Endothelial cell of umbilical vein (primary cell): ENCODE measurements around the gene SMARCA4. TPM values are rescaled to one million over a fixed set of nuclear protein-coding genes. Genes with fewer than 3 reads are reported as not detected.
A peak's percentile ranks its signal among the peaks of the same experiment; 100 is the strongest.

Source experiments
- BruUV-seq: library from RNA; stranded (reverse); fragments of 400-500 nt; replicated peaks from 2 replicates; lab custom pipeline; 2021; lab: Mats Ljungman, UMichigan
- CTCF ChIA-PET: fragments of 300-600, 350-600 bp; sonication (Branson Sonifier 250); formaldehyde crosslinking; loops from one replicate; lab custom pipeline; 2021; ENCODE audit warnings: antibody characterized with exemption, inconsistent platforms; lab: Charles Lee
- POLR2A ChIA-PET: fragments of 300-600, 350-600 bp; sonication (Branson Sonifier 250); formaldehyde crosslinking; loops from one replicate; lab custom pipeline; 2021; ENCODE audit warnings: antibody characterized with exemption, inconsistent platforms; lab: Charles Lee
- DNase-seq: peaks from one replicate; pipeline ENCODE4 v3.0.0-alpha.2; 2011; ENCODE audit warnings: low read depth, low spot score
- FAIRE-seq: peaks from 2 replicates; lab custom pipeline; 2011; peaks lifted over from hg19 to GRCh38; lab: Jason Lieb, UNC
- H2AFZ ChIP-seq: 2 replicates; pipeline ENCODE4 v1.6.0; 2012; ENCODE audit warnings: low read depth, low read length, control low read depth, inconsistent platforms
- H3K27ac ChIP-seq: 2 replicates; pipeline ENCODE4 v1.5.1; 2011; ENCODE audit warnings: low read depth, mild to moderate bottlenecking, control low read depth, low read length, moderate library complexity; ENCODE audit not compliant: insufficient read depth
- H3K27me3 ChIP-seq, 2 experiments: 2 replicates each; pipeline versions ENCODE4 v1.6.0 to v1.6.1; 2011; ENCODE audit warnings: low read length in 2 of 2, mixed read lengths in 1 of 2; ENCODE audit not compliant: control insufficient read depth in 2 of 2, insufficient read depth in 2 of 2
- H3K36me3 ChIP-seq, 2 experiments: 2 replicates in 1 of 2; 3 replicates in 1 of 2; pipeline ENCODE4 v1.5.1; 2011; ENCODE audit warnings: low read length in 2 of 2, mild to moderate bottlenecking in 1 of 2, moderate library complexity in 1 of 2; ENCODE audit not compliant: control insufficient read depth in 2 of 2, insufficient read depth in 2 of 2; ENCODE audit errors: extremely low read depth in 1 of 2
- H3K4me1 ChIP-seq: 3 replicates; pipeline ENCODE4 v1.5.1; 2011; ENCODE audit warnings: mild to moderate bottlenecking, low read length; ENCODE audit not compliant: control insufficient read depth, insufficient read depth; ENCODE audit errors: extremely low read depth
- H3K4me2 ChIP-seq: 2 replicates; pipeline ENCODE4 v1.6.1; 2011; ENCODE audit warnings: low read length, control low read depth, mixed read lengths; ENCODE audit not compliant: insufficient read depth
- H3K4me3 ChIP-seq, 3 experiments: fragments of 200-600 bp in 1 of 3; sonication (generic), shearing (Covaris generic) in 1 of 3; replicated peaks in 1 of 3; 2 replicates each; pipeline ENCODE4 v1.5.1; 2011 to 2016; ENCODE audit warnings: control low read depth in 3 of 3, low read length in 3 of 3, mild to moderate bottlenecking in 2 of 3, inconsistent platforms in 1 of 3, low read depth in 1 of 3, moderate library complexity in 1 of 3; ENCODE audit not compliant: insufficient read depth in 1 of 3
- H3K79me2 ChIP-seq: 2 replicates; pipeline ENCODE4 v1.6.0; 2012; ENCODE audit warnings: low read length, inconsistent platforms; ENCODE audit not compliant: control insufficient read depth, insufficient read depth
- H3K9ac ChIP-seq: replicated peaks from 2 replicates; pipeline ENCODE3; 2011; ENCODE audit warnings: low read length, control low read depth; ENCODE audit not compliant: insufficient read depth; ENCODE audit errors: extremely low read depth
- H3K9me1 ChIP-seq: replicated peaks from 3 replicates; pipeline ENCODE4 v1.6.0; 2011; ENCODE audit warnings: mild to moderate bottlenecking, low read length; ENCODE audit not compliant: control insufficient read depth, insufficient read depth; ENCODE audit errors: extremely low read depth
- H3K9me3 ChIP-seq: replicated peaks from 2 replicates; pipeline ENCODE4 v1.5.1; 2012; ENCODE audit warnings: low read length, inconsistent platforms; ENCODE audit not compliant: control insufficient read depth, insufficient read depth
- H4K20me1 ChIP-seq: replicated peaks from 2 replicates; pipeline ENCODE3; 2011; ENCODE audit warnings: mild to moderate bottlenecking, low read length; ENCODE audit not compliant: control insufficient read depth, insufficient read depth; ENCODE audit errors: extremely low read depth
- EZH2 ChIP-seq: IDR thresholded peaks from 2 replicates; pipeline ENCODE4 v1.6.1; 2012; ENCODE audit warnings: borderline replicate concordance, low read depth, mild to moderate bottlenecking, moderate library complexity, low read length, inconsistent platforms; ENCODE audit not compliant: severe bottlenecking
- FOS ChIP-seq: IDR thresholded peaks from 2 replicates; pipeline ENCODE4 v1.6.1; 2011; ENCODE audit warnings: mild to moderate bottlenecking, low read length, moderate library complexity, borderline replicate concordance; ENCODE audit not compliant: insufficient read depth
- GATA2 ChIP-seq: IDR thresholded peaks from 2 replicates; pipeline ENCODE4 v1.7.0; 2011; ENCODE audit warnings: low read depth, mild to moderate bottlenecking, moderate library complexity, mixed read lengths, low read length; ENCODE audit not compliant: insufficient read length, insufficient read depth
- JUN ChIP-seq: IDR thresholded peaks from 2 replicates; pipeline ENCODE4 v1.6.1; 2011; ENCODE audit warnings: borderline replicate concordance, low read depth; ENCODE audit not compliant: insufficient read length, insufficient read depth
- MYC ChIP-seq: IDR thresholded peaks from one replicate; pipeline ENCODE4 v1.6.1; 2011; ENCODE audit warnings: mild to moderate bottlenecking, low read depth, low read length
- POLR2A ChIP-seq: IDR thresholded peaks from 2 replicates; pipeline ENCODE4 v1.6.1; 2012; ENCODE audit warnings: low read depth, mild to moderate bottlenecking, control low read depth, low read length
- POLR2AphosphoS5 ChIP-seq: IDR thresholded peaks from 2 replicates; pipeline ENCODE4 v1.6.1; 2012; ENCODE audit warnings: low read depth, mild to moderate bottlenecking, control low read depth, low read length, moderate library complexity; ENCODE audit not compliant: insufficient read depth
- dilution Hi-C: fragments of 300-500 bp; cut with MboI; formaldehyde crosslinking; loops from one replicate; pipeline ENCODE4 v1.15.0; 2019; ENCODE audit warnings: low sequenced_read_pairs; ENCODE audit not compliant: extremely low pct_ligation_motif_present
- intact Hi-C: fragments of 100-400 bp; cut with micrococcal nuclease; formaldehyde crosslinking; loops from one replicate; pipeline ENCODE4 v1.10.0; 2022
- polyA plus RNA-seq, 4 experiments: library from polyadenylated mRNA; depleted of rRNA in 3 of 4; stranded (reverse) in 3 of 4; unstranded in 1 of 4; fragments of >200 nt; gene quantifications; 2 replicates each; pipeline versions ENCODE4 v1.2.1 to v1.2.3, GENCODE V29; 2011 to 2012; ENCODE audit warnings: missing spikeins in 1 of 4
- total RNA-seq: library from RNA; stranded (reverse); gene quantifications from 2 replicates; pipeline ENCODE4 v1.2.3, GENCODE V29; 2021
- TF ChIP-seq, protein P1 (sequence below), 2 donors: IDR thresholded peaks; 1 replicate in 1 of 2; 2 replicates in 1 of 2; pipeline ENCODE4 v1.5.1; 2011; ENCODE audit warnings: low read length in 2 of 2, mild to moderate bottlenecking in 2 of 2, moderate library complexity in 2 of 2, control low read depth in 1 of 2, inconsistent platforms in 1 of 2, low read depth in 1 of 2; ENCODE audit not compliant: insufficient read depth in 1 of 2; ENCODE audit errors: extremely low read depth in 1 of 2

The SMARCA4 gene
- total and polyA plus RNA-seq, 2 donors (not counting 3 experiments of a cell fraction or from before 2014, with no cell fraction given), result 65.0 to 177 TPM

DNA sequence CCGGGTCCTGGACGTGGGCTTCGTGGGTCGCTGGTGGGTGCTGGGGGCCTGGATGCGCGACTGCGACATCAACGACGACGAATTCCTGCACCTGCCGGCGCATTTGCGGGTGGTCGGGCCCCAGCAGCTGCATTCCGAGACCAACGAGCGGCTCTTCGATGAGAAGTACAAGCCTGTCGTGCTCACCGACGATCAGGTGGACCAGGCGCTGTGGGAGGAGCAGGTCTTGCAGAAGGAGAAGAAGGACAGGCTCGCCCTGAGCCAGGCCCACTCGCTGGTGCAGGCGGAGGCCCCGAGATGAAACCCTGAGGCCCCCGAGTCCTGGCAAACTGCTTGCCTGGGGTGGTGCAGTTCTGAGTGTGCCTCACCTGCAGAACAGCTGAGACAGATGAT, 31.4 kb upstream of the SMARCA4 start:
- H3K9ac ChIP-seq, result peak overlapping the region; percentile 61

More for the DNA sequence above, 31.4 kb upstream of the SMARCA4 start:
- ChIA-PET POLR2A (no interaction called here), CTCF (interaction anchor here (1.6 to 2.4 kb wide), 3 partner anchors 12 to 71 kb away, joined by 4 to 12 read pairs (median 5); partner anchors contain the start of gene CARM1)
- FAIRE-seq (no peak), DNase-seq (no peak)
- H3K4me1 ChIP-seq, result peaks cover 9% of the 10 kb centered on the region
- H3K9me3 ChIP-seq, result no peaks in the 10 kb centered on the region
- no peaks in the 10 kb centered on the region for H3K27me3 ChIP-seq
- no peak overlapping the region for H3K27ac ChIP-seq
- dilution Hi-C loops, result no loop called here
- H3K4me3 ChIP-seq, result peak overlapping the region; percentile 69 to 96 (median 73)
- peak overlapping the region; percentile 51 for H3K4me2 ChIP-seq
- peaks cover 29% of the 10 kb centered on the region for H3K79me2 ChIP-seq
- H4K20me1 ChIP-seq, result no peaks in the 10 kb centered on the region
- H3K36me3 ChIP-seq, result peaks cover 0 to 6% of the 10 kb centered on the region in 2 experiments
- BruUV-seq, result no TSS peak
- TF ChIP-seq POLR2A, result no peak
- TF ChIP-seq GATA2, result no peak
- TF ChIP-seq EZH2, result no peak
- no peak for TF ChIP-seq MYC
- TF ChIP-seq, protein P1, sequence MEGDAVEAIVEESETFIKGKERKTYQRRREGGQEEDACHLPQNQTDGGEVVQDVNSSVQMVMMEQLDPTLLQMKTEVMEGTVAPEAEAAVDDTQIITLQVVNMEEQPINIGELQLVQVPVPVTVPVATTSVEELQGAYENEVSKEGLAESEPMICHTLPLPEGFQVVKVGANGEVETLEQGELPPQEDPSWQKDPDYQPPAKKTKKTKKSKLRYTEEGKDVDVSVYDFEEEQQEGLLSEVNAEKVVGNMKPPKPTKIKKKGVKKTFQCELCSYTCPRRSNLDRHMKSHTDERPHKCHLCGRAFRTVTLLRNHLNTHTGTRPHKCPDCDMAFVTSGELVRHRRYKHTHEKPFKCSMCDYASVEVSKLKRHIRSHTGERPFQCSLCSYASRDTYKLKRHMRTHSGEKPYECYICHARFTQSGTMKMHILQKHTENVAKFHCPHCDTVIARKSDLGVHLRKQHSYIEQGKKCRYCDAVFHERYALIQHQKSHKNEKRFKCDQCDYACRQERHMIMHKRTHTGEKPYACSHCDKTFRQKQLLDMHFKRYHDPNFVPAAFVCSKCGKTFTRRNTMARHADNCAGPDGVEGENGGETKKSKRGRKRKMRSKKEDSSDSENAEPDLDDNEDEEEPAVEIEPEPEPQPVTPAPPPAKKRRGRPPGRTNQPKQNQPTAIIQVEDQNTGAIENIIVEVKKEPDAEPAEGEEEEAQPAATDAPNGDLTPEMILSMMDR (IDR thresholded peaks at IDR 0.05; ENCODE audit: extremely low read depth in 1 of 2, insufficient read depth in 1 of 2, low read depth in 1 of 2, low read length in 2 of 2), result no peak
- TF ChIP-seq POLR2AphosphoS5, result no peak
- no peak for TF ChIP-seq FOS
- TF ChIP-seq JUN, result no peak
- H3K9me1 ChIP-seq, result no peaks in the 10 kb centered on the region
- H2AFZ ChIP-seq, result peak overlapping the region; percentile 25
- intact Hi-C loops, result loop anchor here (5.0 kb wide), 1 partner anchor 57 kb away; the partner anchor contains the start of gene CARM1
